ENCODE results near the gene NDOR1.

The NDOR1 gene

GRCh38 chr9:137186385-137186784 lies 19.1 kb upstream of the NDOR1 start:
- H3K4me1 ChIP-seq (ENCODE audit: control insufficient read depth, insufficient read depth, low read length, unreplicated experiment): peaks cover 18% of the 10 kb centered on the region
- no peaks in the 10 kb centered on the region for H3K27me3 ChIP-seq (ENCODE audit: insufficient read depth, low read length)
- no peak overlapping the region for H3K27ac ChIP-seq (ENCODE audit: low read depth, low read length)
- H3K79me2 ChIP-seq (ENCODE audit: control insufficient read depth, insufficient read depth, low read length, unreplicated experiment): peaks cover 40% of the 10 kb centered on the region
- no peak overlapping the region for H2AFZ ChIP-seq (ENCODE audit: low read length, unreplicated experiment)
- no peaks in the 10 kb centered on the region for H3K36me3 ChIP-seq (ENCODE audit: insufficient read depth, low read length)
- peak overlapping the region; percentile 80; the same call in 1 of the 2 replicates for H3K4me3 ChIP-seq (ENCODE audit: low read depth, low read length)

- Histone ChIP-seq H2AFZ (ENCODE audit: low read length, unreplicated experiment) (no peak overlapping the region), H3K4me1 (ENCODE audit: control insufficient read depth, insufficient read depth, low read length, unreplicated experiment) (peaks cover 18% of the 10 kb centered on the region), H3K27ac (ENCODE audit: low read depth, low read length) (no peak overlapping the region), H3K79me2 (ENCODE audit: control insufficient read depth, insufficient read depth, low read length, unreplicated experiment) (peaks cover 40% of the 10 kb centered on the region), H3K27me3 (ENCODE audit: insufficient read depth, low read length) (no peaks in the 10 kb centered on the region), H3K36me3 (ENCODE audit: insufficient read depth, low read length) (no peaks in the 10 kb centered on the region), H3K4me3 (ENCODE audit: low read depth, low read length) (peak overlapping the region; percentile 80)
Observed at GRCh38 chr9:137187386-137187785, 18.1 kb upstream of the NDOR1 start.

- peak overlapping the region; percentile 86 for H3K27ac ChIP-seq (ENCODE audit: low read depth, low read length)
- H3K4me1 ChIP-seq (ENCODE audit: control insufficient read depth, insufficient read depth, low read length, unreplicated experiment): peaks cover 18% of the 10 kb centered on the region
- H3K27me3 ChIP-seq (ENCODE audit: insufficient read depth, low read length): no peaks in the 10 kb centered on the region
- peaks cover 40% of the 10 kb centered on the region for H3K79me2 ChIP-seq (ENCODE audit: control insufficient read depth, insufficient read depth, low read length, unreplicated experiment)
- no peaks in the 10 kb centered on the region for H3K36me3 ChIP-seq (ENCODE audit: insufficient read depth, low read length)
- peak overlapping the region; percentile 80 for H3K4me3 ChIP-seq (ENCODE audit: low read depth, low read length)
- peak overlapping the region; percentile 79 for H2AFZ ChIP-seq (ENCODE audit: low read length, unreplicated experiment)
Observed at GRCh38 chr9:137188086-137188489, 17.4 kb upstream of the NDOR1 start.

GRCh38 chr9:137188490-137189296 lies 16.8 kb upstream of the NDOR1 start, which contains the start of the genes ANAPC2 and SSNA1:
TSS of gene ANAPC2 (minus strand) at chr9:137188560. CDS start at chr9:137188532, 28 bp downstream.
TSS of gene SSNA1 (plus strand) at chr9:137188676. CDS start at chr9:137188727, 51 bp downstream.
- Histone ChIP-seq H3K79me2 (ENCODE audit: control insufficient read depth, insufficient read depth, low read length, unreplicated experiment) (peaks cover 40% of the 10 kb centered on the region), H2AFZ (ENCODE audit: low read length, unreplicated experiment) (peak within 1 kb of the TSS; percentile 79), H3K4me1 (ENCODE audit: control insufficient read depth, insufficient read depth, low read length, unreplicated experiment) (peaks cover 18% of the 10 kb centered on the region), H3K36me3 (ENCODE audit: insufficient read depth, low read length) (no peaks in the 10 kb centered on the region), H3K27ac (ENCODE audit: low read depth, low read length) (peak within 1 kb of the TSS; percentile 86), H3K4me3 (ENCODE audit: low read depth, low read length) (peak within 1 kb of the TSS; percentile 80), H3K27me3 (ENCODE audit: insufficient read depth, low read length) (no peaks in the 10 kb centered on the region)

GRCh38 chr9:137189297-137190295 lies 15.9 kb upstream of the NDOR1 start:
- Histone ChIP-seq H3K4me1 (ENCODE audit: control insufficient read depth, insufficient read depth, low read length, unreplicated experiment) (peaks cover 18% of the 10 kb centered on the region), H3K27me3 (ENCODE audit: insufficient read depth, low read length) (no peaks in the 10 kb centered on the region), H3K4me3 (ENCODE audit: low read depth, low read length) (peak overlapping the region; percentile 80), H3K36me3 (ENCODE audit: insufficient read depth, low read length) (no peaks in the 10 kb centered on the region), H3K27ac (ENCODE audit: low read depth, low read length) (peak overlapping the region; percentile 86), H2AFZ (ENCODE audit: low read length, unreplicated experiment) (no peak overlapping the region), H3K79me2 (ENCODE audit: control insufficient read depth, insufficient read depth, low read length, unreplicated experiment) (peaks cover 40% of the 10 kb centered on the region)

GRCh38 chr9:137190315-137190856 lies 15.1 kb upstream of the NDOR1 start:
- no peak overlapping the region for H3K27ac ChIP-seq (ENCODE audit: low read depth, low read length)
- peak overlapping the region; percentile 80 for H3K4me3 ChIP-seq (ENCODE audit: low read depth, low read length)
- H3K36me3 ChIP-seq (ENCODE audit: insufficient read depth, low read length): no peaks in the 10 kb centered on the region
- peaks cover 18% of the 10 kb centered on the region for H3K4me1 ChIP-seq (ENCODE audit: control insufficient read depth, insufficient read depth, low read length, unreplicated experiment)
- peaks cover 40% of the 10 kb centered on the region for H3K79me2 ChIP-seq (ENCODE audit: control insufficient read depth, insufficient read depth, low read length, unreplicated experiment)
- H3K27me3 ChIP-seq (ENCODE audit: insufficient read depth, low read length): no peaks in the 10 kb centered on the region
- no peak overlapping the region for H2AFZ ChIP-seq (ENCODE audit: low read length, unreplicated experiment)

- no peak overlapping the region for H3K27ac ChIP-seq (ENCODE audit: low read depth, low read length)
- H3K27me3 ChIP-seq (ENCODE audit: insufficient read depth, low read length): no peaks in the 10 kb centered on the region
- no peak overlapping the region for H3K4me3 ChIP-seq (ENCODE audit: low read depth, low read length)
- H3K36me3 ChIP-seq (ENCODE audit: insufficient read depth, low read length): no peaks in the 10 kb centered on the region
- H2AFZ ChIP-seq (ENCODE audit: low read length, unreplicated experiment): no peak overlapping the region
- peaks cover 18% of the 10 kb centered on the region for H3K4me1 ChIP-seq (ENCODE audit: control insufficient read depth, insufficient read depth, low read length, unreplicated experiment)
- H3K79me2 ChIP-seq (ENCODE audit: control insufficient read depth, insufficient read depth, low read length, unreplicated experiment): peaks cover 39% of the 10 kb centered on the region
Observed at GRCh38 chr9:137191245-137191644, 14.3 kb upstream of the NDOR1 start.

- Histone ChIP-seq H2AFZ (ENCODE audit: low read length, unreplicated experiment) (no peak overlapping the region), H3K36me3 (ENCODE audit: insufficient read depth, low read length) (no peaks in the 10 kb centered on the region), H3K27me3 (ENCODE audit: insufficient read depth, low read length) (no peaks in the 10 kb centered on the region), H3K4me1 (ENCODE audit: control insufficient read depth, insufficient read depth, low read length, unreplicated experiment) (peaks cover 18% of the 10 kb centered on the region), H3K4me3 (ENCODE audit: low read depth, low read length) (no peak overlapping the region), H3K27ac (ENCODE audit: low read depth, low read length) (no peak overlapping the region), H3K79me2 (ENCODE audit: control insufficient read depth, insufficient read depth, low read length, unreplicated experiment) (peaks cover 33% of the 10 kb centered on the region)
Observed at GRCh38 chr9:137191691-137192447, 13.6 kb upstream of the NDOR1 start.

- no peaks in the 10 kb centered on the region for H3K36me3 ChIP-seq (ENCODE audit: insufficient read depth, low read length)
- H3K27ac ChIP-seq (ENCODE audit: low read depth, low read length): no peak overlapping the region
- no peaks in the 10 kb centered on the region for H3K27me3 ChIP-seq (ENCODE audit: insufficient read depth, low read length)
- H3K4me3 ChIP-seq (ENCODE audit: low read depth, low read length): no peak overlapping the region
- H2AFZ ChIP-seq (ENCODE audit: low read length, unreplicated experiment): no peak overlapping the region
- peaks cover 28% of the 10 kb centered on the region for H3K79me2 ChIP-seq (ENCODE audit: control insufficient read depth, insufficient read depth, low read length, unreplicated experiment)
- peaks cover 13% of the 10 kb centered on the region for H3K4me1 ChIP-seq (ENCODE audit: control insufficient read depth, insufficient read depth, low read length, unreplicated experiment)
Observed at GRCh38 chr9:137192448-137192780, 13.1 kb upstream of the NDOR1 start.

- Histone ChIP-seq H3K4me1 (ENCODE audit: control insufficient read depth, insufficient read depth, low read length, unreplicated experiment) (peaks cover 11% of the 10 kb centered on the region), H3K4me3 (ENCODE audit: low read depth, low read length) (no peak overlapping the region), H3K79me2 (ENCODE audit: control insufficient read depth, insufficient read depth, low read length, unreplicated experiment) (peaks cover 24% of the 10 kb centered on the region), H3K36me3 (ENCODE audit: insufficient read depth, low read length) (no peaks in the 10 kb centered on the region), H3K27me3 (ENCODE audit: insufficient read depth, low read length) (no peaks in the 10 kb centered on the region), H2AFZ (ENCODE audit: low read length, unreplicated experiment) (no peak overlapping the region), H3K27ac (ENCODE audit: low read depth, low read length) (no peak overlapping the region)
Observed at GRCh38 chr9:137192859-137193258, 12.6 kb upstream of the NDOR1 start.

All from ACC112 (cell line).